Muscle of leg (tissue), 16 donors: Measurements from ENCODE around the gene CYB5A. TPM values are rescaled to one million over a fixed set of nuclear protein-coding genes. Genes with fewer than 3 reads are reported as not detected.
A peak's percentile ranks its signal among the peaks of the same experiment; 100 is the strongest.

Experiments
- DNase-seq: peaks from one replicate; pipeline ENCODE4 v3.0.0; 2013
- H3K27ac ChIP-seq: one replicate; pipeline ENCODE4 v1.5.1; 2013; ENCODE audit warnings: mild to moderate bottlenecking, low read length, control low read depth
- H3K27me3 ChIP-seq: one replicate; pipeline ENCODE4 v1.6.1; 2013; ENCODE audit warnings: low read length; ENCODE audit not compliant: control insufficient read depth, insufficient read depth
- H3K36me3 ChIP-seq: one replicate; pipeline ENCODE4 v1.6.1; 2013; ENCODE audit warnings: low read length; ENCODE audit not compliant: control insufficient read depth, insufficient read depth
- H3K4me1 ChIP-seq: one replicate; pipeline ENCODE4 v1.6.1; 2013; ENCODE audit warnings: low read length; ENCODE audit not compliant: control insufficient read depth, insufficient read depth
- H3K4me3 ChIP-seq: one replicate; pipeline ENCODE4 v1.5.1; 2013; ENCODE audit warnings: low read length, control low read depth
- H3K9me3 ChIP-seq: replicated peaks from 2 replicates; pipeline ENCODE4 v1.6.1; 2013; ENCODE audit warnings: low read depth, low read length; ENCODE audit not compliant: control insufficient read depth
- WGBS: methylation state at CpG from one replicate; pipeline ENCODE4 v1.1.5; 2013; ENCODE audit warnings: missing lambda C conversion rate; ENCODE audit not compliant: insufficient coverage; 5-methylcytosine and 5-hydroxymethylcytosine counted together
- long read RNA-seq, 11 donors: transcript quantifications; one replicate each; lab custom pipeline, GENCODE V29; 2026
- polyA plus RNA-seq, 8 donors: library from polyadenylated mRNA; unstranded; fragments of 120-200 nt; gene quantifications; one replicate each; pipeline versions ENCODE4 v1.2.1 to v1.2.3, GENCODE V29; 2013; ENCODE audit warnings: inconsistent platforms in 1 of 8, low replicate concordance in 1 of 8; ENCODE audit not compliant: insufficient read length in 8 of 8, insufficient read depth in 1 of 8
- total RNA-seq: library from RNA; stranded (reverse); fragments of 120-200 nt; gene quantifications from one replicate; pipeline ENCODE4 v1.2.4, GENCODE V29; 2013

Gene CYB5A
- total RNA-seq, result 31.9 TPM
- polyA plus RNA-seq, result 10 to 100 TPM; 24.5 to 37.1 (median 30.2) TPM
- long read RNA-seq, donor 1, transcript CYB5A-202 (5 exons, 3,283 nt), result major isoform, 17 of 17 reads
- long read RNA-seq, donor 1, partial matches to known transcripts, result 0 of 17 reads
- long read RNA-seq, donor 1, other reads (novel, unspliced or antisense), result 0 of 17 reads
- long read RNA-seq, donor 2, partial matches to known transcripts, result 0 of 4 reads
- long read RNA-seq, donor 2, other reads (novel, unspliced or antisense), result 0 of 4 reads
- long read RNA-seq, donor 3, transcript CYB5A-202 (5 exons, 3,283 nt), result major isoform, 38 of 41 reads
- long read RNA-seq, donor 3, partial matches to known transcripts, result 0 of 41 reads
- long read RNA-seq, donor 3, other reads (novel, unspliced or antisense), result 0 of 41 reads
- long read RNA-seq, donor 4, transcript CYB5A-202 (5 exons, 3,283 nt), result major isoform, 14 of 14 reads
- long read RNA-seq, donor 4, partial matches to known transcripts, result 0 of 14 reads
- long read RNA-seq, donor 4, other reads (novel, unspliced or antisense), result 0 of 14 reads
- long read RNA-seq, donor 5, transcript CYB5A-202 (5 exons, 3,283 nt), result major isoform, 70 of 76 reads
- long read RNA-seq, donor 5, partial matches to known transcripts, result 0 of 76 reads
- long read RNA-seq, donor 5, other reads (novel, unspliced or antisense), result 6 of 76 reads
- long read RNA-seq, donor 6, transcript CYB5A-202 (5 exons, 3,283 nt), result major isoform, 42 of 49 reads
- long read RNA-seq, donor 6, partial matches to known transcripts, result 0 of 49 reads
- long read RNA-seq, donor 6, other reads (novel, unspliced or antisense), result 5 of 49 reads
- long read RNA-seq, donor 7, transcript CYB5A-202 (5 exons, 3,283 nt), result major isoform, 29 of 35 reads
- long read RNA-seq, donor 7, partial matches to known transcripts, result 0 of 35 reads
- long read RNA-seq, donor 7, other reads (novel, unspliced or antisense), result 6 of 35 reads
- long read RNA-seq, donor 8, transcript CYB5A-202 (5 exons, 3,283 nt), result major isoform, 13 of 13 reads
- long read RNA-seq, donor 8, partial matches to known transcripts, result 0 of 13 reads
- long read RNA-seq, donor 8, other reads (novel, unspliced or antisense), result 0 of 13 reads
- long read RNA-seq, donor 9, transcript CYB5A-202 (5 exons, 3,283 nt), result major isoform, 12 of 13 reads
- long read RNA-seq, donor 9, partial matches to known transcripts, result 0 of 13 reads
- long read RNA-seq, donor 9, other reads (novel, unspliced or antisense), result 0 of 13 reads
- long read RNA-seq, donor 10, transcript CYB5A-202 (5 exons, 3,283 nt), result major isoform, 19 of 19 reads
- long read RNA-seq, donor 10, partial matches to known transcripts, result 0 of 19 reads
- long read RNA-seq, donor 10, other reads (novel, unspliced or antisense), result 0 of 19 reads
- long read RNA-seq, donor 11, transcript CYB5A-202 (5 exons, 3,283 nt), result major isoform, 21 of 22 reads
- long read RNA-seq, donor 11, partial matches to known transcripts, result 0 of 22 reads
- long read RNA-seq, donor 11, other reads (novel, unspliced or antisense), result 0 of 22 reads

DNA sequence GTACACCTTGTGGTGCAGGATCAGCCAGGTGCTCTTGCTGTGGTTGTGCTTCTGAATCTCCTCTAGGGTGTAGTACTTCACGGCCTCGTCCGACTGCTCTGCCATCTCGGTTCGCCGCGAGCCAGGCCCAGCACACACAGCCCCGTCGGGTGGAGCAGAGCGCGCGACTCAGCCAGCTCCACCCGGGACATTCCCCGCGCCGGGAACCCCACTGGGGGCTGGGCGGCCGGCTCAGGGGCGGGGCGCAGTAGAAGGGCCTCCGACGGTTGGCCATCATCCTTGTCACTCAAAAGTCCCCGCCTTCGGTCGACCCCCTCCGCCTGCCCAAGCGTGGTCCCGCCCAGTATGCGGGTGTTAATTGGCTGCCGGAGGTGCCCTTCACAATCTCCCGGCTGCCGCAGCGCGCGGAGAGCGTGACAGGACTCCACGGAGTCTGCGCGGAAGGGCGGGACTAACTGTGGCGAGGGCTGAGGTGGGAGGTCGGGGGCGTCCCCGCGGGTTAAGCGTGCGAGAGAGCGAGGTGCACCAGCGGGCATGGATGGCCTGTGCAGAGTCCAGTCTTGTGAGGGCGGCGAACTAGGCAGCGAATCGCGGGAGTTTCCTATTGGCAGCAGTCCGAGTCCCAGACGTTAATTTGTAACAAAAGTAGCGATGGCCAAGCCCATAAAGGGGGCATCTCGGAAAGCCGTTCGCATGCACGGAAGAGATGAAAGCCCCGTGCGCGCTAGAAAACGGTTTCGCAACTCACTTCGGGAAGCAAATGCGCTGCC lies at the start of gene CYB5A:
TSS of gene CYB5A (minus strand) at position 193 of the 770 bp plus-strand sequence. CDS start at position 105, 88 bp downstream.
- Histone ChIP-seq H3K36me3 (no peaks in the 10 kb centered on the region), H3K4me1 (peaks cover 12% of the 10 kb centered on the region), H3K4me3 (peak within 1 kb of the TSS; percentile 92), H3K9me3 (no peaks in the 10 kb centered on the region), H3K27me3 (no peaks in the 10 kb centered on the region), H3K27ac (peak within 1 kb of the TSS; percentile 72)
- peak; percentile 99 for DNase-seq
- WGBS, result under 1% methylated on average over 68 of the region's 68 CpGs

- no peaks in the 10 kb centered on the region for H3K36me3 ChIP-seq
- DNase-seq, result no peak
- WGBS, result no CpG with 5 or more reads among the region's 1 CpG
- H3K27me3 ChIP-seq, result no peaks in the 10 kb centered on the region
- no peak overlapping the region for H3K27ac ChIP-seq
- H3K9me3 ChIP-seq, result no peaks in the 10 kb centered on the region
- H3K4me1 ChIP-seq, result no peaks in the 10 kb centered on the region
- H3K4me3 ChIP-seq, result no peak overlapping the region
Measured at GRCh38 chr18:74337912-74338309, 46.1 kb upstream of the CYB5A start.

GRCh38 chr18:74337155-74337911 lies 45.6 kb upstream of the CYB5A start:
- Histone ChIP-seq H3K9me3 (no peaks in the 10 kb centered on the region), H3K36me3 (no peaks in the 10 kb centered on the region), H3K4me1 (no peaks in the 10 kb centered on the region), H3K27me3 (no peaks in the 10 kb centered on the region), H3K4me3 (no peak overlapping the region), H3K27ac (no peak overlapping the region)
- DNase-seq, result no peak
- 60% methylated on average over 1 of the region's 5 CpGs for WGBS

DNA sequence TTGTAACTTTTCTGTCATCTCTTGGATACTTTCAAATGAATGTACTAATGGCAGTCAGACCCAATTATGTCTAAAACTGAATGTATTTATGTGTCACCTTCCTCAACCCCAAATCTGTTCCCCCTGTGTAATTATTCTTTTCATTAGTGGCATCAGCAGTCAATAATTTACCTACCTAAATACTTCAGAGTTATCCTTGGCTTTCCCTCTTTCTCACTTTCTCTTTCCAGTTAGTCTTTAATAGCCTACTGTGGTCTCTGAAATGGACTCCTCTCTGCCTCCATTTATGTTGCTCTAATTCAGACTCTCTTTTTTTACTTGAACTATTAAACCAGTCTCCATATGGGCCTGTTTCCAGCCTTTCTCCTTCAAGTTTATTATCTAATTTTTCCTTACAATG lies 44.9 kb upstream of the CYB5A start:
- H3K4me3 ChIP-seq, result no peak overlapping the region
- H3K4me1 ChIP-seq, result no peaks in the 10 kb centered on the region
- no peak overlapping the region for H3K27ac ChIP-seq
- DNase-seq, result no peak
- no peaks in the 10 kb centered on the region for H3K27me3 ChIP-seq
- H3K36me3 ChIP-seq, result no peaks in the 10 kb centered on the region
- no peaks in the 10 kb centered on the region for H3K9me3 ChIP-seq

- DNase-seq, result no peak
- Histone ChIP-seq H3K36me3 (no peaks in the 10 kb centered on the region), H3K4me3 (no peak overlapping the region), H3K27me3 (no peaks in the 10 kb centered on the region), H3K4me1 (no peaks in the 10 kb centered on the region), H3K9me3 (no peaks in the 10 kb centered on the region), H3K27ac (no peak overlapping the region)
Measured at GRCh38 chr18:74334242-74334893, 42.6 kb upstream of the CYB5A start.

DNA sequence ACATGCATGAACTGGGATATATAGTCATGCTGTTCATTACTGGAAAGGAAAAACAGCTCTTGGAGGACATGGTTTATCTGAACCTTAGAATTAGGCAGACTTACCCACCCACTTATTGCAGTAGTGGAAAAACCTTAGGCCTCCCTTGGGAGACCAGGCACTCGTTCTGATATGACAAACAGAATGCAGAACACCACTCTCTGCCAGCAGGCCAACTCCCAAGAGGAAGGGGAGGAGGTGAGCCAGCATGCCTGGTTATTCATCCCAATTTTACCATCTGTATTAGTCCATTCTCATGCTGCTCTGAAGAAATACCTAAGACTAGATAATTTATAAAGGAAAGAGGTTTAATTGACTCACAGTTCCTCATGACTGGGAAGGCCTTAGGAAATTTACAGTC lies 41.3 kb upstream of the CYB5A start:
- H3K27ac ChIP-seq, result no peak overlapping the region
- no peaks in the 10 kb centered on the region for H3K9me3 ChIP-seq
- no peak overlapping the region for H3K4me3 ChIP-seq
- no peak for DNase-seq
- no peaks in the 10 kb centered on the region for H3K4me1 ChIP-seq
- H3K27me3 ChIP-seq, result no peaks in the 10 kb centered on the region
- H3K36me3 ChIP-seq, result no peaks in the 10 kb centered on the region
- WGBS, result no CpG with 5 or more reads among the region's 1 CpG

DNA sequence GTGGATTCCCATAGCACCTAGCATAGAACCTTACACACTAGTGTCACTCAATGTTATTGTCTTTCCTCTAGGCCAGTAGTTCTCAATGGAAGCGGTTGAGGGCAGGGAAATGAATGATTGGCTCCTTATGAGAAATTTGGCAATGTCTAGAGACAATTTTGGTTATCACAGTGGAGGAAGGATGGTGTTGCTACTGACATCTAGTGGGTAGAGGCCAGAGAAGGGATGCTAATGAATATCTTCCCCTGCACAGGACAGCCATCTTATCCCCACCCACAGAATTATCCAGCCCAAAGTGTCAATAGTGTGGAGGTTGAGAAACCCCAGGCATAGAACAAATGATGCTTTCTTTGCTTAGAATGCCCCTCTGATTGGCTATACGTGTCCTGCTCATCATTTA lies 39.6 kb upstream of the CYB5A start:
- peak; percentile 11 for DNase-seq
- no peak overlapping the region for H3K27ac ChIP-seq
- no peaks in the 10 kb centered on the region for H3K27me3 ChIP-seq
- no peaks in the 10 kb centered on the region for H3K4me1 ChIP-seq
- no peak overlapping the region for H3K4me3 ChIP-seq
- no peaks in the 10 kb centered on the region for H3K9me3 ChIP-seq
- WGBS, result 71% methylated on average over 1 of the region's 2 CpGs
- no peaks in the 10 kb centered on the region for H3K36me3 ChIP-seq

DNA sequence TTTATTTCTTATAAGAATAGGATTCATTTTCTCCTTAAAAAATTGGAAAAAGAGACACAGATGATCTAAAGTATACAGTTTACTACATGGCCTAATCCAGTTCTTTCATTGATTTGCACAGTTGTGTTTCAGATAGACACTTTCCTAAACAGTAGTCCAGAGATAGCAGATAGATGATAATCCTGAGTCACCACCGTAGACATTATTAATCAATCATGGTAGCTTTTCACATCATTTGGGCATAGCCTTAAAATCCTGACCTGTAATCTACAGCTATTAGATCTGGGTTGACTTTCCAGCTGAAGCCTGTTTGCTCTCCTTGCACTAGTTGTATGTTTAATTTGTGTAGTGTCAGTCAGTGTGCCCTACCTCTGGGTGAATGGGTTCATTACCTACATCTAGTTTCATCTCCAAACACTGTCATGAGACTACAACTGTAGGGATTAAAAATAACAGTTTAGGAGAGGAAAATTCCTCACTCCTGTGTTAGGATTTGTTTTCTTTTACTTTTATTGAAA lies 38.0 kb upstream of the CYB5A start:
- Histone ChIP-seq H3K4me3 (no peak overlapping the region), H3K4me1 (no peaks in the 10 kb centered on the region), H3K9me3 (no peaks in the 10 kb centered on the region), H3K36me3 (no peaks in the 10 kb centered on the region), H3K27ac (no peak overlapping the region), H3K27me3 (no peaks in the 10 kb centered on the region)
- DNase-seq, result no peak
- no CpG with 5 or more reads among the region's 1 CpG for WGBS
